Mesenteric fat pad (tissue), 1 donor: ENCODE data around the gene ERI3. TPM values are rescaled to one million over a fixed set of nuclear protein-coding genes. Genes with fewer than 3 reads are reported as not detected.

Experiments
- DNase-seq: peaks from one replicate; pipeline ENCODE4 v3.0.0-alpha.2; 2020; ENCODE audit warnings: low spot score
- total RNA-seq: library from RNA; stranded (reverse); fragmentation: NEBNext Ultra II Directional; extraction: Animal tissue kit (Norgen Biotek cat#: 25700); gene quantifications from one replicate; pipeline ENCODE4 v1.2.1, GENCODE V29; 2021
- donor health status: DM: yes; HTN: yes; CAD: no.

The ERI3 gene
- total RNA-seq, 1 donor from 2014 or later: 43.6 TPM

- no peak for DNase-seq
These were observed 115.1 kb downstream of the ERI3 start for GRCh38 chr1:44239961-44240371.

- DNase-seq: no peak
These were observed 115.6 kb downstream of the ERI3 start for GRCh38 chr1:44239331-44239960.

- no peak for DNase-seq
These were observed 116.4 kb downstream of the ERI3 start for GRCh38 chr1:44238660-44239059.

- no peak for DNase-seq
These were observed 117.2 kb downstream of the ERI3 start for GRCh38 chr1:44237721-44238457.

GRCh38 chr1:44236490-44237272, 118.4 kb downstream of the ERI3 start:
- DNase-seq: no peak

- no peak for DNase-seq
These were observed 119.2 kb downstream of the ERI3 start for GRCh38 chr1:44235808-44236207.

GRCh38 chr1:44233593-44233992, 121.5 kb downstream of the ERI3 start:
- DNase-seq: no peak

GRCh38 chr1:44230796-44231195, 124.3 kb downstream of the ERI3 start:
- DNase-seq: no peak

- DNase-seq: peak; percentile 64
These were observed 125.5 kb downstream of the ERI3 start for GRCh38 chr1:44229435-44230167.

GRCh38 chr1:44228218-44228617, 126.8 kb downstream of the ERI3 start:
- DNase-seq: no peak

GRCh38 chr1:44227211-44227610, 127.8 kb downstream of the ERI3 start:
- no peak for DNase-seq

- no peak for DNase-seq
These were observed 129.3 kb downstream of the ERI3 start for GRCh38 chr1:44225761-44226160.

- DNase-seq: no peak
These were observed 131.9 kb downstream of the ERI3 start for GRCh38 chr1:44223187-44223610.

GRCh38 chr1:44222397-44223186, 132.5 kb downstream of the ERI3 start:
- DNase-seq: no peak

- no peak for DNase-seq
These were observed 133.3 kb downstream of the ERI3 start for GRCh38 chr1:44221769-44222168.

- DNase-seq: no peak
These were observed 134.3 kb downstream of the ERI3 start for GRCh38 chr1:44220755-44221154.

- DNase-seq: no peak
These were observed 134.9 kb downstream of the ERI3 start for GRCh38 chr1:44220001-44220751.

- no peak for DNase-seq
These were observed 135.8 kb downstream of the ERI3 start for GRCh38 chr1:44219301-44219626.

GRCh38 chr1:44218503-44219300, 136.4 kb downstream of the ERI3 start:
- DNase-seq: no peak
